IMR-90 (cell line): ENCODE measurements around the gene KDM6A. TPM values are rescaled to one million over a fixed set of nuclear protein-coding genes. Genes with fewer than 3 reads are reported as not detected.

Experiments
- ATAC-seq: fragments of 200-7000 bp; cut with Tn5 transposase; 2 replicates; pipeline ENCODE4 v1.9.1; 2020; ENCODE audit warnings: low read depth, mild to moderate bottlenecking, moderate library complexity
- BruUV-seq: library from RNA; stranded (reverse); fragments of 400-500 nt; replicated peaks from 2 replicates; lab custom pipeline; 2021; lab: Mats Ljungman, UMichigan
- CTCF ChIA-PET: fragments of 300-600 bp; formaldehyde crosslinking; extraction: SDS; loops from one replicate; lab custom pipeline; 2021; ENCODE audit warnings: antibody characterized with exemption; lab: Yijun Ruan, JAX
- POLR2A ChIA-PET: fragments of 300-600 bp; sonication (Branson Sonifier 250); formaldehyde crosslinking; loops from one replicate; lab custom pipeline; 2022; ENCODE audit warnings: antibody characterized with exemption; ENCODE audit not compliant: unreplicated experiment; lab: Charles Lee
- DNase-seq: peaks from one replicate; pipeline ENCODE4 v3.0.0; 2013
- H2AFZ ChIP-seq: replicated peaks from 2 replicates; pipeline ENCODE3; 2013; ENCODE audit warnings: low read length, mild to moderate bottlenecking; ENCODE audit not compliant: poor library complexity
- H2AK5ac ChIP-seq: 2 replicates; pipeline ENCODE4 v1.6.1; 2013; ENCODE audit warnings: low read depth, low read length, inconsistent platforms
- H2AK9ac ChIP-seq: replicated peaks from 2 replicates; pipeline ENCODE3; 2013; ENCODE audit warnings: mild to moderate bottlenecking, low read depth, low read length, moderate library complexity; ENCODE audit not compliant: poor library complexity
- H2BK120ac ChIP-seq: 2 replicates; pipeline ENCODE4 v1.6.1; 2013; ENCODE audit warnings: low read depth, low read length, inconsistent platforms
- H2BK15ac ChIP-seq: 3 replicates; pipeline ENCODE4 v1.6.1; 2013; ENCODE audit warnings: low read depth, low read length, inconsistent platforms
- H2BK20ac ChIP-seq: 2 replicates; pipeline ENCODE4 v1.6.1; 2013; ENCODE audit warnings: low read depth, mild to moderate bottlenecking, inconsistent platforms, low read length, moderate library complexity
- H2BK5ac ChIP-seq: 2 replicates; pipeline ENCODE4 v1.6.1; 2013; ENCODE audit warnings: mild to moderate bottlenecking, low read depth, low read length, inconsistent platforms; ENCODE audit not compliant: poor library complexity, severe bottlenecking
- H3K14ac ChIP-seq: replicated peaks from 2 replicates; pipeline ENCODE4 v1.6.1; 2013; ENCODE audit warnings: low read depth, low read length, inconsistent platforms
- H3K18ac ChIP-seq: 2 replicates; pipeline ENCODE4 v1.6.1; 2013; ENCODE audit warnings: low read depth, low read length, control low read depth
- H3K23ac ChIP-seq: 2 replicates; pipeline ENCODE4 v1.6.1; 2013; ENCODE audit warnings: low read depth, low read length, inconsistent platforms
- H3K27ac ChIP-seq: 2 replicates; pipeline ENCODE4 v1.5.1; 2013; ENCODE audit warnings: mild to moderate bottlenecking, control low read depth, low read length; ENCODE audit not compliant: insufficient read depth
- H3K27me3 ChIP-seq: 2 replicates; pipeline ENCODE4 v1.6.1; 2013; ENCODE audit warnings: low read length; ENCODE audit not compliant: control insufficient read depth, insufficient read depth
- H3K36me3 ChIP-seq: 2 replicates; pipeline ENCODE4 v1.6.1; 2013; ENCODE audit warnings: low read length, mixed read lengths; ENCODE audit not compliant: control insufficient read depth, insufficient read depth
- H3K4ac ChIP-seq: 2 replicates; pipeline ENCODE4 v1.6.1; 2013; ENCODE audit warnings: low read depth, low read length, inconsistent platforms
- H3K4me1 ChIP-seq: 2 replicates; pipeline ENCODE4 v1.6.1; 2013; ENCODE audit warnings: low read length, mixed read lengths; ENCODE audit not compliant: control insufficient read depth, insufficient read depth
- H3K4me2 ChIP-seq: 2 replicates; pipeline ENCODE4 v1.6.1; 2013; ENCODE audit warnings: low read depth, mild to moderate bottlenecking, control low read depth, low read length, moderate library complexity
- H3K4me3 ChIP-seq: 2 replicates; pipeline ENCODE4 v1.5.1; 2013; ENCODE audit warnings: low read depth, mild to moderate bottlenecking, control low read depth, low read length, moderate library complexity; ENCODE audit not compliant: insufficient read depth
- H3K56ac ChIP-seq: 2 replicates; pipeline ENCODE4 v1.6.1; 2013; ENCODE audit warnings: low read length, inconsistent platforms; ENCODE audit not compliant: insufficient read depth; ENCODE audit errors: extremely low read depth
- H3K79me1 ChIP-seq, 2 experiments: 2 replicates each; pipeline ENCODE4 v1.6.1; 2013; ENCODE audit warnings: low read length in 2 of 2, inconsistent platforms in 1 of 2, low read depth in 1 of 2
- H3K9ac ChIP-seq: 2 replicates; pipeline ENCODE4 v1.6.1; 2013; ENCODE audit warnings: low read depth, low read length, control low read depth
- H3K9me1 ChIP-seq: 2 replicates; pipeline ENCODE4 v1.6.1; 2013; ENCODE audit warnings: low read length, inconsistent platforms; ENCODE audit not compliant: insufficient read depth
- H3K9me3 ChIP-seq: 2 replicates; pipeline ENCODE4 v1.6.1; 2013; ENCODE audit warnings: low read length; ENCODE audit not compliant: control insufficient read depth, insufficient read depth
- H4K20me1 ChIP-seq: 2 replicates; pipeline ENCODE4 v1.6.1; 2013; ENCODE audit warnings: low read length, inconsistent platforms; ENCODE audit not compliant: insufficient read depth
- H4K5ac ChIP-seq: 2 replicates; pipeline ENCODE4 v1.6.1; 2013; ENCODE audit warnings: mild to moderate bottlenecking, low read depth, low read length, control low read depth
- H4K8ac ChIP-seq, 2 experiments: 2 replicates each; pipeline ENCODE4 v1.6.1; 2013; ENCODE audit warnings: low read depth in 2 of 2, low read length in 2 of 2, control low read depth in 1 of 2, inconsistent platforms in 1 of 2
- H4K91ac ChIP-seq: 2 replicates; pipeline ENCODE4 v1.6.1; 2013; ENCODE audit warnings: low read depth, low read length, inconsistent platforms; ENCODE audit not compliant: insufficient read depth
- CEBPB ChIP-seq: IDR thresholded peaks from 2 replicates; pipeline ENCODE4 v1.6.1; 2012; ENCODE audit warnings: low read depth, low read length, improper control_type of control experiment
- MAZ ChIP-seq: IDR thresholded peaks from 2 replicates; pipeline ENCODE4 v1.6.1; 2012; ENCODE audit warnings: low read depth, mild to moderate bottlenecking, low read length, improper control_type of control experiment, moderate library complexity, borderline replicate concordance
- NFE2L2 ChIP-seq: fragments of 150-350 bp; IDR thresholded peaks from 2 replicates; pipeline ENCODE4 v1.6.1; 2016; ENCODE audit warnings: low read depth, mild to moderate bottlenecking, low read length
- RAD21 ChIP-seq: IDR thresholded peaks from 2 replicates; pipeline ENCODE4 v1.6.1; 2012; ENCODE audit warnings: low read length, improper control_type of control experiment
- RFX5 ChIP-seq: IDR thresholded peaks from 2 replicates; pipeline ENCODE4 v1.8.0; 2012; ENCODE audit warnings: low read depth, mild to moderate bottlenecking, low read length, moderate library complexity
- SMC3 ChIP-seq: fragments of 150-350 bp; IDR thresholded peaks from 2 replicates; pipeline ENCODE4 v1.6.1; 2016; ENCODE audit warnings: low read depth, mild to moderate bottlenecking, antibody characterized with exemption, low read length, moderate library complexity
- WGBS, 2 experiments: methylation state at CpG; one replicate each; pipeline versions ENCODE4 v1.1.5 to v1.1.7; 2013; ENCODE audit warnings: missing lambda C conversion rate in 2 of 2; ENCODE audit not compliant: insufficient read length in 1 of 2; ENCODE audit errors: extremely low coverage in 2 of 2; 5-methylcytosine and 5-hydroxymethylcytosine counted together
- dilution Hi-C: fragments of 300-500 bp; cut with HindIII; formaldehyde crosslinking; loops from one replicate; pipeline ENCODE4 v1.14.3; 2018; ENCODE audit warnings: low sequenced_read_pairs; ENCODE audit not compliant: unreplicated experiment
- in situ Hi-C: fragments of 300-500 bp; cut with MboI; formaldehyde crosslinking; loops from 3 replicates; pipeline ENCODE4 v1.14.3; 2019; ENCODE audit warnings: low sequenced_read_pairs, inconsistent platforms, mixed read lengths
- intact Hi-C: fragments of 100-400 bp; cut with micrococcal nuclease; formaldehyde crosslinking; loops from 2 replicates; pipeline ENCODE4 v1.10.0; 2022
- polyA plus RNA-seq, 3 experiments: library from polyadenylated mRNA; depleted of rRNA; stranded (reverse); fragments of >200 nt; gene quantifications; 2 replicates each; pipeline ENCODE4 v1.2.3, GENCODE V29; 2012; ENCODE audit warnings: low replicate concordance in 1 of 3
- total RNA-seq: library from RNA; depleted of rRNA; stranded (reverse); fragments of >200 nt; gene quantifications from 2 replicates; pipeline ENCODE4 v1.2.3, GENCODE V29; 2012
- TF ChIP-seq, protein P1 (sequence below): conservative IDR thresholded peaks from 2 replicates; pipeline ENCODE4 v1.5.1; 2012; ENCODE audit warnings: mild to moderate bottlenecking, low read depth, low read length, improper control_type of control experiment
- TF ChIP-seq, protein P2 (sequence below): fragments of 150-350 bp; IDR thresholded peaks from 2 replicates; pipeline ENCODE4 v1.6.1; 2016; ENCODE audit warnings: low read depth, mild to moderate bottlenecking, low read length, moderate library complexity, borderline replicate concordance

KDM6A gene
- total and polyA plus RNA-seq, 2 of the 4 experiments (the other 2 are of a cell fraction) = 11.7 to 24.9 TPM

DNA sequence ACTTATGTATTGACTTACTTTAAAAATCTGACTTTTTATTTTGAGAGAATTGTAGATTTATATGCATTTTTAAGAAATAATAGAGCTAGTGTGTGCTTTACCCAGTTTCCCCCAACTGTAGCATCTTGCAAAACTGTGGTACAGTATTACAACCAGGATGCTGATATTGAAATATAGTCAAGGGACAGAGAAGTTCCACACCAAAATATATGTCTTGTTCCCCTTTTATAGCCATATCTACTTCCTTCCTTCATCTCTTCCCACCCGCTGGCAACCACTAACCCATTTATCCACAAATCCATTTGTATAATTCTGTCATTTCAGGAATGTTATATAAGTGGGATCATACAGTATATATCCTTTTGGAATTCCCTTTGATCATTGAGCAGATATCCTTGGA, 16.8 kb downstream of the KDM6A start:
- WGBS, 2 experiments = no CpG with 5 or more reads among the region's 1 CpG
- Histone ChIP-seq H3K9me1 (no peaks in the 10 kb centered on the region), H3K4me2 (no peak overlapping the region), H4K91ac (no peak overlapping the region), H3K9me3 (no peaks in the 10 kb centered on the region), H4K8ac (no peak overlapping the region), H2BK120ac (no peak overlapping the region), H3K56ac (no peak overlapping the region), H2AK5ac (no peak overlapping the region), H2BK15ac (no peak overlapping the region), H3K4me3 (no peak overlapping the region), H3K27me3 (no peaks in the 10 kb centered on the region), H4K20me1 (peaks cover 63% of the 10 kb centered on the region), H2AK9ac (no peak overlapping the region), H3K36me3 (no peaks in the 10 kb centered on the region), H3K18ac (no peak overlapping the region), H4K5ac (no peak overlapping the region), H3K4me1 (no peaks in the 10 kb centered on the region), H2AFZ (no peak overlapping the region), H3K4ac (no peak overlapping the region), H3K14ac (no peak overlapping the region), H3K79me1 (peaks cover 9 to 21% of the 10 kb centered on the region in 2 experiments), H2BK20ac (no peak overlapping the region), H3K27ac (no peak overlapping the region), H3K23ac (no peak overlapping the region), H2BK5ac (no peak overlapping the region), H3K9ac (no peak overlapping the region)
- no peak for TF ChIP-seq NFE2L2
- TF ChIP-seq, protein P1, sequence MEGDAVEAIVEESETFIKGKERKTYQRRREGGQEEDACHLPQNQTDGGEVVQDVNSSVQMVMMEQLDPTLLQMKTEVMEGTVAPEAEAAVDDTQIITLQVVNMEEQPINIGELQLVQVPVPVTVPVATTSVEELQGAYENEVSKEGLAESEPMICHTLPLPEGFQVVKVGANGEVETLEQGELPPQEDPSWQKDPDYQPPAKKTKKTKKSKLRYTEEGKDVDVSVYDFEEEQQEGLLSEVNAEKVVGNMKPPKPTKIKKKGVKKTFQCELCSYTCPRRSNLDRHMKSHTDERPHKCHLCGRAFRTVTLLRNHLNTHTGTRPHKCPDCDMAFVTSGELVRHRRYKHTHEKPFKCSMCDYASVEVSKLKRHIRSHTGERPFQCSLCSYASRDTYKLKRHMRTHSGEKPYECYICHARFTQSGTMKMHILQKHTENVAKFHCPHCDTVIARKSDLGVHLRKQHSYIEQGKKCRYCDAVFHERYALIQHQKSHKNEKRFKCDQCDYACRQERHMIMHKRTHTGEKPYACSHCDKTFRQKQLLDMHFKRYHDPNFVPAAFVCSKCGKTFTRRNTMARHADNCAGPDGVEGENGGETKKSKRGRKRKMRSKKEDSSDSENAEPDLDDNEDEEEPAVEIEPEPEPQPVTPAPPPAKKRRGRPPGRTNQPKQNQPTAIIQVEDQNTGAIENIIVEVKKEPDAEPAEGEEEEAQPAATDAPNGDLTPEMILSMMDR = no peak
- no peak for TF ChIP-seq RFX5
- no peak for TF ChIP-seq RAD21
- no peak for TF ChIP-seq SMC3
- TF ChIP-seq, protein P2, sequence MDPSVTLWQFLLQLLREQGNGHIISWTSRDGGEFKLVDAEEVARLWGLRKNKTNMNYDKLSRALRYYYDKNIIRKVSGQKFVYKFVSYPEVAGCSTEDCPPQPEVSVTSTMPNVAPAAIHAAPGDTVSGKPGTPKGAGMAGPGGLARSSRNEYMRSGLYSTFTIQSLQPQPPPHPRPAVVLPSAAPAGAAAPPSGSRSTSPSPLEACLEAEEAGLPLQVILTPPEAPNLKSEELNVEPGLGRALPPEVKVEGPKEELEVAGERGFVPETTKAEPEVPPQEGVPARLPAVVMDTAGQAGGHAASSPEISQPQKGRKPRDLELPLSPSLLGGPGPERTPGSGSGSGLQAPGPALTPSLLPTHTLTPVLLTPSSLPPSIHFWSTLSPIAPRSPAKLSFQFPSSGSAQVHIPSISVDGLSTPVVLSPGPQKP = no peak
- no peak for TF ChIP-seq CEBPB
- TF ChIP-seq MAZ = no peak
- DNase-seq = no peak
- ATAC-seq = no peak
- CTCF ChIA-PET = interaction anchor here (0.8 kb wide), 1 partner anchor 28 kb away, joined by 3 read pairs; no protein-coding TSS in a partner anchor
- POLR2A ChIA-PET = no interaction called here
- intact Hi-C loops = no loop called here
- BruUV-seq = no TSS peak
- dilution Hi-C loops = no loop called here
- in situ Hi-C loops = no loop called here
